Myocyte (in vitro differentiated cells): ENCODE results near the gene PCDHGA12. TPM values are rescaled to one million over a fixed set of nuclear protein-coding genes. Genes with fewer than 3 reads are reported as not detected.
"Not testable (repeated sequence)": the region's sequence is repeated elsewhere in the genome, so short reads cannot be mapped to it uniquely, and the experiment has no call there.

ENCODE experiments used
- DNase-seq: peaks from one replicate; pipeline ENCODE4 v3.0.0-alpha.2; 2012; ENCODE audit warnings: low read depth
- polyA plus RNA-seq: library from polyadenylated mRNA; unstranded; fragments of >200 nt; gene quantifications from one replicate; pipeline ENCODE4 v1.2.1, GENCODE V29; 2012; ENCODE audit warnings: missing spikeins
- total RNA-seq: library from RNA; depleted of rRNA; stranded (reverse); fragments of >200 nt; gene quantifications from 2 replicates; pipeline ENCODE4 v1.2.3, GENCODE V29; 2014

The PCDHGA12 gene
- total RNA-seq = 4.3 and 4.6 TPM in 2 replicates
- polyA plus RNA-seq = 5.5 TPM

GRCh38 chr5:141430332-141431113, at the start of gene PCDHGA12:
TSS of gene PCDHGA12 (plus strand) at chr5:141430507. CDS start at chr5:141430760, 253 bp downstream.
- peak; percentile 54 for DNase-seq

GRCh38 chr5:141382469-141383294, 47.6 kb upstream of the PCDHGA12 start, which contains the start of gene PCDHGA7:
TSS of gene PCDHGA7 (plus strand) at chr5:141382742. CDS start at chr5:141382900, 158 bp downstream.
- DNase-seq = no peak

GRCh38 chr5:141383345-141383744, 47.0 kb upstream of the PCDHGA12 start:
- no peak for DNase-seq

- DNase-seq = no peak
These were observed 45.6 kb upstream of the PCDHGA12 start for GRCh38 chr5:141384471-141385267.

GRCh38 chr5:141387557-141388311, 42.6 kb upstream of the PCDHGA12 start, which contains the start of gene PCDHGB4:
TSS of gene PCDHGB4 (plus strand) at chr5:141387698. CDS start at chr5:141387885, 187 bp downstream.
- not testable (repeated sequence) for DNase-seq

GRCh38 chr5:141388661-141389060, 41.6 kb upstream of the PCDHGA12 start:
- no peak for DNase-seq

GRCh38 chr5:141389153-141390042, 40.9 kb upstream of the PCDHGA12 start:
- no peak for DNase-seq

GRCh38 chr5:141392429-141393198, 37.7 kb upstream of the PCDHGA12 start, which contains the start of gene PCDHGA8:
TSS of gene PCDHGA8 (plus strand) at chr5:141392633. CDS start at chr5:141392814, 181 bp downstream.
- peak; percentile 14 for DNase-seq

- no peak for DNase-seq
These were observed 37.0 kb upstream of the PCDHGA12 start for GRCh38 chr5:141393267-141393666.

GRCh38 chr5:141394401-141395187, 35.7 kb upstream of the PCDHGA12 start:
- DNase-seq = not testable (repeated sequence)

- not testable (repeated sequence) for DNase-seq
These were observed 32.4 kb upstream of the PCDHGA12 start, which contains the start of gene PCDHGB5 for GRCh38 chr5:141397756-141398551. TSS of gene PCDHGB5 (plus strand) at chr5:141397947. CDS start at chr5:141398128, 181 bp downstream.

- no peak for DNase-seq
These were observed 31.7 kb upstream of the PCDHGA12 start for GRCh38 chr5:141398608-141399007.

- no peak for DNase-seq
These were observed 30.6 kb upstream of the PCDHGA12 start for GRCh38 chr5:141399555-141400258.

GRCh38 chr5:141402553-141403243, 27.6 kb upstream of the PCDHGA12 start, which contains the start of gene PCDHGA9:
TSS of gene PCDHGA9 (plus strand) at chr5:141402778. CDS start at chr5:141402953, 175 bp downstream.
- DNase-seq = no peak

- DNase-seq = no peak
These were observed 26.9 kb upstream of the PCDHGA12 start for GRCh38 chr5:141403387-141403786.
